Measurements from ENCODE around the gene POLR2E. TPM values are rescaled to one million over a fixed set of nuclear protein-coding genes. Genes with fewer than 3 reads are reported as not detected.

Gene POLR2E
- total RNA-seq, 1 experiment from 2014 or later = 343 TPM

GRCh38 chr19:1060689-1061088 is 34.5 kb downstream of the POLR2E start:
- no peaks in the 10 kb centered on the region for H3K27me3 ChIP-seq (replicated peaks; ENCODE audit: insufficient read depth, low read depth, low read length, poor library complexity)
- peaks cover 4% of the 10 kb centered on the region for H3K4me1 ChIP-seq (ENCODE audit: insufficient read depth, low read length, poor library complexity, severe bottlenecking)
- ChIA-PET POLR2A (ENCODE audit: low non-redundant PET) (no interaction called here), CTCF (interaction anchor here (0.6 kb wide), 1 partner anchor 133 kb away, joined by 3 read pairs; no protein-coding TSS in a partner anchor)
- no peak overlapping the region for H3K27ac ChIP-seq (ENCODE audit: low read depth, low read length, poor library complexity, severe bottlenecking)
- no TSS peak for BruUV-seq (replicated peaks)
- TF ChIP-seq CTCF (conservative IDR thresholded peaks at IDR 0.05; ENCODE audit: low read depth, low read length) = no peak
- no peak for TF ChIP-seq EZH2 (IDR thresholded peaks at IDR 0.05; ENCODE audit: borderline replicate concordance, low read depth, low read length, poor library complexity, severe bottlenecking)
- peaks cover 15% of the 10 kb centered on the region for H3K9me3 ChIP-seq (ENCODE audit: low read depth, low read length, poor library complexity, severe bottlenecking)
- H3K4me3 ChIP-seq (ENCODE audit: low read depth, low read length, poor library complexity, severe bottlenecking) = no peak overlapping the region
- no peaks in the 10 kb centered on the region for H3K36me3 ChIP-seq (ENCODE audit: insufficient read depth, low read length, poor library complexity, severe bottlenecking)
- intact Hi-C loops (cut with micrococcal nuclease; ENCODE audit: unreplicated experiment) = no loop called here
- no peak for DNase-seq (ENCODE audit: low spot score)

GRCh38 chr19:1058112-1058511 is 37.1 kb downstream of the POLR2E start:
- intact Hi-C loops (cut with micrococcal nuclease; ENCODE audit: unreplicated experiment) = no loop called here
- Histone ChIP-seq H3K27me3 (replicated peaks; ENCODE audit: insufficient read depth, low read depth, low read length, poor library complexity) (no peaks in the 10 kb centered on the region), H3K4me3 (ENCODE audit: low read depth, low read length, poor library complexity, severe bottlenecking) (no peak overlapping the region), H3K27ac (ENCODE audit: low read depth, low read length, poor library complexity, severe bottlenecking) (no peak overlapping the region), H3K4me1 (ENCODE audit: insufficient read depth, low read length, poor library complexity, severe bottlenecking) (no peaks in the 10 kb centered on the region), H3K9me3 (ENCODE audit: low read depth, low read length, poor library complexity, severe bottlenecking) (peaks cover 15% of the 10 kb centered on the region), H3K36me3 (ENCODE audit: insufficient read depth, low read length, poor library complexity, severe bottlenecking) (no peaks in the 10 kb centered on the region)
- CTCF ChIA-PET = no interaction called here
- POLR2A ChIA-PET (ENCODE audit: low non-redundant PET) = no interaction called here
- DNase-seq (ENCODE audit: low spot score) = no peak
- no peak for TF ChIP-seq CTCF (conservative IDR thresholded peaks at IDR 0.05; ENCODE audit: low read depth, low read length)
- TF ChIP-seq EZH2 (IDR thresholded peaks at IDR 0.05; ENCODE audit: borderline replicate concordance, low read depth, low read length, poor library complexity, severe bottlenecking) = no peak
- no TSS peak for BruUV-seq (replicated peaks)

GRCh38 chr19:1057176-1057855 is 37.9 kb downstream of the POLR2E start:
- BruUV-seq (replicated peaks) = no TSS peak
- POLR2A ChIA-PET (ENCODE audit: low non-redundant PET) = no interaction called here
- Histone ChIP-seq H3K27me3 (replicated peaks; ENCODE audit: insufficient read depth, low read depth, low read length, poor library complexity) (no peaks in the 10 kb centered on the region), H3K4me3 (ENCODE audit: low read depth, low read length, poor library complexity, severe bottlenecking) (no peak overlapping the region), H3K9me3 (ENCODE audit: low read depth, low read length, poor library complexity, severe bottlenecking) (peaks cover 15% of the 10 kb centered on the region), H3K27ac (ENCODE audit: low read depth, low read length, poor library complexity, severe bottlenecking) (no peak overlapping the region), H3K4me1 (ENCODE audit: insufficient read depth, low read length, poor library complexity, severe bottlenecking) (no peaks in the 10 kb centered on the region), H3K36me3 (ENCODE audit: insufficient read depth, low read length, poor library complexity, severe bottlenecking) (no peaks in the 10 kb centered on the region)
- TF ChIP-seq CTCF (conservative IDR thresholded peaks at IDR 0.05; ENCODE audit: low read depth, low read length) = peak; percentile 28; the same call in 1 of the 2 replicates
- no peak for TF ChIP-seq EZH2 (IDR thresholded peaks at IDR 0.05; ENCODE audit: borderline replicate concordance, low read depth, low read length, poor library complexity, severe bottlenecking)
- no peak for DNase-seq (ENCODE audit: low spot score)
- intact Hi-C loops (cut with micrococcal nuclease; ENCODE audit: unreplicated experiment) = no loop called here
- CTCF ChIA-PET = no interaction called here

All from A673 (cell line).